Cortex of kidney (tissue), 1 donor: ENCODE measurements around the gene GAS7.
"Not testable (repeated sequence)": the region's sequence is repeated elsewhere in the genome, so short reads cannot be mapped to it uniquely, and the experiment has no call there.

Experiments
- DNase-seq: peaks from one replicate; lab custom pipeline; 2025; lab: John Stamatoyannopoulos, UW

The GAS7 gene

GRCh38 chr17:9942885-9943284 is 255.5 kb downstream of the GAS7 start:
- no peak for DNase-seq

- no peak for DNase-seq
Observed at GRCh38 chr17:9941305-9941704, 257.1 kb downstream of the GAS7 start.

GRCh38 chr17:9940841-9941240 is 257.6 kb downstream of the GAS7 start:
- DNase-seq, result no peak

DNA sequence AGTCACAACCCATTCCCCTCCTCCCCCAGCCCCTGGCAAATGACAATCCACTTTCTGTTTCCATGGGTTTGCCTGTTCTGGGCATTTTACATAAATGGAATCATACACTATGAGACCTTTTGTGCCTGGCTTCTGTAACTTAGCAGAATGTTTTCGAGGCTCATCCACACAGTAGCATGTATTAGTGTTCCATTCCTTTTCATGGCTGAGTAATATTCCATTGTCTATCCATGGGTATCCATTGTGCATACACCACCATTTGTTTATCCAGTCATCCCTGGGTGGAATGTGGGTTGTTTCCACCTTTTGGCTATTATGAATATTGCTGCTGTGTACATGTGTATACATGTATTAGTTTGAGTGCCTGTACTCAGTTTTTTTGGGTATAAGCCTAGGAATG is 259.6 kb downstream of the GAS7 start:
- no peak for DNase-seq

DNA sequence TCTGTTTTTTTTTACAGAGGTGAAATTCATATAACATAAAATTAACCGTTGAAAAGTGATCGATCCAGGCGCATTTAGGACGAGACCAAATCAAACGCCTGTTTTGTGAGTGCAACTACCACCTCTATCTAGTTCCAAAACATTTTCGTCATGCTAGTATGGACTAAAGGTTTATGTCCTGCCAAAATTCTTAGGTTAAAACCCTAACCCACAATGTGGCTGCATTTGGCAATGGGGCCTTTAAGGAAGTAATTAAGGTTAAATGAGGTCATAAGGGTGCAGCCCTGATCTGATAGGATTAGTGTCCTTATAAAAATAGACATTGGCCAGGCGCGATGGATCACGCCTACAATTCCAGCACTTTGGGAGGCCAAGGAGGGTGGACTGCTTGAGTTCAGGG is 260.5 kb downstream of the GAS7 start:
- no peak for DNase-seq

- no peak for DNase-seq
Observed at GRCh38 chr17:9937241-9937761, 261.1 kb downstream of the GAS7 start.

DNA sequence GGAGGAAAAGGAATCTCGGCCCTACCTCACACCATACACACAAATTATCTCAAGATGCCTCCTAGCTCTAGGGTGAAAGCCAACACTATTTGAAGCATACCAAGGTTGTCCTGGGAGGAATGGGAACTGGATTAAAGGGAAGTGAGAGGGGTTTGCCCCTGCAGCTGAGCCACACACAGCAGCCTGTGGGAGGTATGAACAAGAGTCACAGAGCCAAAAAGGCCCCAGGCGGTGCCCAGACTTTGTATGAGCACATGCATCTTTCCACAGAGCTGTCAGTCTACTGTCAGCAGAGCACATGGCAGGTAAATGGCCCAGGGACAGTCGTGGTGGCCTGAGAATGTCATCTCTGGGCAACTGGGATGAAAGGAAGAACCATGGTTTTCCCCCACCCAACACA is 262.3 kb downstream of the GAS7 start:
- no peak for DNase-seq

GRCh38 chr17:9935408-9935807 is 263.0 kb downstream of the GAS7 start:
- DNase-seq, result no peak

GRCh38 chr17:9934331-9934730 is 264.1 kb downstream of the GAS7 start:
- DNase-seq, result no peak

DNA sequence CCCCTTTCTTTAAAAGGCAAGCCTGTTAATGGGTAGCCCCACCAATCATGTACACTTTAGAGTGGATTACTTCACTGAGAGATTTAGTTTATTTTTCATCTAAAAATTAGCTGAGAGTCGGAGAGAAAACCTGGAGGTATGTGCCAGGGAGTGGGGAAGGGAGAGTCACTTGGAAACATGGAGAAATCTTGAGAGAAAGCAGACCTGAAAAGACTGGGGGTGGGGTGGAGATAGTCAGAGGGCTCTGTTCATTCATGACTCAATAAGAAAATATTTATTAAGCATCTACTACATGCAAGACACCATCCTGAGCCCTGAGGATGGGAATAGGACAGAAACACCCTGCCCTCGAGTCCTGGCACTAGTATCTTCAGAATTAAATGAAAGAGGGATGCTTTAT is 265.9 kb downstream of the GAS7 start:
- DNase-seq, result no peak

DNA sequence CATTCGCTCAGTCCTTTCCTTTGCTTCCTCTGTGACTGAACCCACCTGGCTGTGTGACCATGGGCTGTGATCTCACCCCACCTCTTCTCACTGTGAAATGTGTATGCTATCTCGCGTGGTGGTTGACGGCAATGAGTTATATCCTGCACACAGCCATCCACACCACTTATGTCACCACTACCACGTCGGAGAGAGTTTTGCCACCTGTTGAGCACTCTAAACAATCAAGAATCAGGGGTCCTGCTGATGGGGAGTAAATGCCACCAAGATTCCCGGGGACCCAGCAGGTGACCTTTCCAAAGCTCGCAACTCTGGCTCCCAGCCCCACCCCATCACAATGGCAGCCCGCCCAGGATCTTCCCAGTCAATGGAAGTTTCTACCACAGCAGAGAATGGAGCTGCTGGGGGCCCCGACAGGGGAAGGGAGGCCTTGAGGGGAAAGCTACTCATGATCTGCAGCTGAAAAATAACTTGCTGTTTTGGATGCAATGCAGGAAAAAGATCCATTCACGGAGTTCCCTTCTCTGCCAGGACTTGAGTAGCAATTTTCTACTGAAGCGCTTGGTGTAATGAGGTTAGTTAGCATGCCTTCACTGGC is 267.2 kb downstream of the GAS7 start:
- no peak for DNase-seq

DNA sequence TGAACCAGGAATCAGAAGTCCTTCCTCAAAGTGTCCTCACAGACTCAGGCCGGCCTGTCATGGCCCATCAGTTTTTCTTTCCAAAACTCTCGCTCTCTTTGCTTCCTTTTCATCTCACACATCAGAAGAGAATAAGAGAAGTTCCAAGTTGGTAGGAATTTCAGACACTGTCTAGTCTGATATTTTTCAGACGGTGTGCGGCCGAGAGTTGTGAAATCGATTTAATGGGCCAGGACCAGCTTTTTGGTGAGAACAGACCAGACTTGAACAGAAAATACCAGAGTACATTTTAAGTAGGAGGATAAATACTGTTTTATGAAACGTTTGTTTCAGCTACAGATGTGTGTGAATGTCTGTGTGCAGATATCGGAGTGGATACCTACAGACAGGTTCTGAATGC is 268.5 kb downstream of the GAS7 start:
- no peak for DNase-seq

DNA sequence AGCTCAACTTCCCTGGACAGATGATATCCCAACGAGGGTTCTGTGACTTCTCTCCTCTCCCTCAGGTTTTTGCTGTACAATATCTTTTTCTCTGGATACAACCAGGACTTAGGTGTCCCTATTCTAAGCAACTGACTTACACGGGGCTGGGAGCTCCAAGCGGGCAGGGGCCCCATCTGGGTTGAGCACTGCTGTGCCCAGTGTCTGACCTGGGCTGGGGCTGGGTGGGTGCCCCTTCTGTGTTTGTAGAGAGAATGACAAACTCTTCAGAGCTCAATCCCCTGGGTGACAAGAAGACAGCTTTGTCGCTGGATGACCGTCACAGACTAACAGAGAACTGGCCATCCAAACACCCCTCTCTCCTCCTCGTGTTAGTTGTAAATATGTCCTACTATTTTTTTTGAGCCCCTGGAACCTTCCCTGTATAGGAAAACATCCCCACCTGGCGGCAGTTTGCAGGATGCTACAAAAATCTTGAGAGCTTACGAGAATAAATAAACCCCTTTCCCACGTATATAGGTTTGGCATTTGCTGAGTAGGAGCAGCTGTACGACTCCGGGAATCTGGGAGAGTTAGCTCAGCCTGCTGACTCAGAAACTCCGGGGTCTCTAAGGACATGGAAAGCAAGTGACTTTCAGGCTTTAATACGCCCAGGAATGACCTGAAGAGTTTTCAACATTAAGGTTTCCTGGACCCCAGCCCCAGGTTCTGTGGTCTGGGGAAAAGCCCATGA is 269.6 kb downstream of the GAS7 start:
- no peak for DNase-seq

GRCh38 chr17:9926150-9926804 is 272.1 kb downstream of the GAS7 start:
- DNase-seq, result no peak

DNA sequence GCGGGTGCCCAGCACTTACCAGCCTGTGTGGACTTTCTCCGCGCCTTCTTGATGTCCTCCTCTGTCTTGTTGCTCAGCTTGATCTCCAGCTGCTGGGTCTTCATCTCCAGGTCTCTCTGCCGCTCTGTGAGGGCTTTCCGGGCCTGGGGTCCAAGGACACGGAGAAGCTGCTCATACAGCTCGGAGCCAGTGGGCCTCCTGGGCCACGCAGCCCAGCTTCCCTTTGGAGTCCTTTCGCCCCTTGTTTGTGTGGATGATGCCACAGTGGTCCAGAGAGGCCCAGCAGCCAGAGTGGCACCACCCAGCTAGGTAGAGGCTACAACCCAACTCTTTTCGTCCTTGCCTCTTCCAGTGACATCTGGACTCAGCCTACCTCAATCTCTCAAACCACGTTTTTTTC is 272.9 kb downstream of the GAS7 start:
- no peak for DNase-seq

DNA sequence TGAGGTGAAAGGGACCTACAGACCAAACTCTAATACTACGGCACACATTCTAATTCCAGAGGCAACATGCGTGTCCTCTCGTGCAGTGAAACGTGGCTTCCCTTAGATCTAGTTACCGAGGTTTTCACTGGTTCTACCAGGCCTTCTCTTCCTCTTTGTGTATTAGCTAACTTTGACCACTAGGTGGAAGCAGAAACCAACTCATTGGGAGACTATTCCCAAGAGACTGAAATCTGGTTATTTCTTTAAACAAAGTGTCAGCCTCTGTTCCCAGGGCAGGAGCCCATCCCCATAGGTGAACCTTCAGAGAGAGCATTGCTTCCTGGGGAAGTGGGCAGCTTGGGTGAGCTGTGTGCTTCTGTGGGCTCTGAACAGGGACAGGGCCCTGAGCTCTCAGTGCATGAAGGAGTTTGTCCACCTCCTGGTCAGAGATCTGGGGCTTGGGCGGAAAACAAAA is 273.6 kb downstream of the GAS7 start:
- no peak for DNase-seq

DNA sequence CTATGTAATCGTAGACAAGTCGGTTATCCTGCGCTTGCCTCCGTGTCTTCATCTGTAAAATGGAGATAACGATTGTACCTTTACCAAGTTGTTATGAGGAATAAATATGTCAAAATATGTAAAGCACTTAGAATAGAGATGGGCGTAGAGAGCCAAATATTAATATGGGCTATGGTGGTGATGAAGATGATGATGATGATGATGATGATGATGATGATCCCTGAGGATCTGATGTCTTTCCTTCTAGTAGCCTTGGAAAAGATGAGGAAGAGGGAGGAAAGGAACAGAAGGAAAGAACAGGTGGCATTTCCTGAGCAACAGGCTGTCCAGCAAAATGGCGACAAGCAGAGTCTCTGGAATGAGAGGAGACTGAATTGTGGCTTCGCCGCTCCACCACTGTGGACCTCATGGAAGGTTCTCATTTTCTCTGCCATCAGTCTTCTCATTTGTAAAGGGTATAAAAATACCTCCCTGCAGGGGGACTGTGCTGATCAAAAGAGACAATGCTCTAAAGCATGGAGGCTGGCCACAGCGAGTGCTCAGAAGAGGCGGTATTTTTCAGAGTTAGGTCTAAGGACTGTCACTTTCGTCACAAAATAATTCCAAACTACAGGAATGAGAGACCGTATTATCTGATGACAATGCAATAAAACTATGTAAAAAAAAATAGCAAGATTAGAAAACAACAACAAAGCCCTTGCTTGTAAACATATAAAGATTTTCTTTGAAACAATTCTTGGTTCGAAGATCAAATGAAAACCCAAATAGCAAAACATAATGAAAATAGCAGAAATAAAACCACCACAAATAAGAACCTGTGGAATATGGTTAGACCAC is 276.2 kb downstream of the GAS7 start:
- no peak for DNase-seq

- DNase-seq, result not testable (repeated sequence)
Observed at GRCh38 chr17:9921216-9921615, 277.2 kb downstream of the GAS7 start.

DNA sequence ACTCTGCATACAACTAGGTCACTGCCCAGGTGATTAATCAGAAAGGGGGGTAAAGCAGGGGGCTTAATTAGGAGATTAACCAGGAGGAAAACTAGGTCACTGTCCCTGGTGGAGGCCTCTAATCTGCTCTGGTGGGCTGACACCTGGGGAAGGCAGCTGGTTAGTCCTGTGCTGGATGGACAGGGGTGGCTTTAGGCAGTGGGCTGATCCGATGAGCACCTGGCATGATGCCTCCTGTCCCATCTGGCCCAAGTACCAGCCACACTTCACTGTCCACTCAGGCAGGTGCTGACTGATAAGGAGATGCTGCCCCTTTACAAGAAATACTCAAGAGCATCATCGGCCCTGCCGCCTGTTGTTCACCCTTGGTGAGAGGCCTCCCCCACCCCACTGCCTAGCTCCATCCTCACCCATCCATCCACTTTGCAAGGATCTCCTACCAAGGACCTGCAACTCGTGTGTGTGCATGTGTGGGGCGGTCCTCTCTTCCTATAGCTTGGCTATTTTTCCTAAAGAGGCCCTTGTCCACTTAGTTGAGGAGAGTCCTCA is 279.5 kb downstream of the GAS7 start:
- no peak for DNase-seq

DNA sequence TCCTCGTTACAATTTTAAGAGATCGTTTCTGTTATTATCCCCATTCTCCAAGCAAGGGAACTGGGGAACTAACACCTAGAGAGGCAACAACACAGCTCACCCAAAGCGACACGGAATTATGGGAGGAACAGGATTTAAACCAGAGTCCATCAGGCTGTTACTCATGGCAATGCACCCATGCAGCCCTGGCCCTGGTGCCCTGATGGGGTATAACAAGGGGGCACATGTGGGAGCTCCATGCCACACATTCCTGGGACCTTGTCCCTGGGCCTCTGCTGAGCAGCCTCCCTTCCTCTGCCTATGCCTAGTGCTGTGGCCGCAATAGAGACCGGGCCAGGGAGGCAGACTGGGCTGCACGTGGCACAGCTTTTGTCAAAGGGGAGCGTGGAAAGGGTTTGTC is 280.1 kb downstream of the GAS7 start:
- no peak for DNase-seq

- DNase-seq, result no peak
Observed at GRCh38 chr17:9917801-9918200, 280.6 kb downstream of the GAS7 start.

- no peak for DNase-seq
Observed at GRCh38 chr17:9917131-9917530, 281.3 kb downstream of the GAS7 start.
